K562 (cell line): ENCODE measurements around the gene GAPVD1. TPM values are rescaled to one million over a fixed set of nuclear protein-coding genes. Genes with fewer than 3 reads are reported as not detected.

Experiments
- CBX1 ChIP-seq: sonication (generic); IDR thresholded peaks from 2 replicates; pipeline ENCODE4 v1.6.1; 2016; ENCODE audit warnings: antibody characterized with exemption, low read depth, mild to moderate bottlenecking
- EGR1 ChIP-seq: fragments of 450-650 bp; conservative IDR thresholded peaks from 2 replicates; pipeline ENCODE4 v1.6.1; 2017; ENCODE audit warnings: mild to moderate bottlenecking
- HCFC1 ChIP-seq: IDR thresholded peaks from 2 replicates; pipeline ENCODE4 v1.6.1; 2012; ENCODE audit warnings: low read depth, low read length, improper control_type of control experiment
- HMGN3 ChIP-seq: IDR thresholded peaks from 2 replicates; pipeline ENCODE4 v1.6.1; 2011; ENCODE audit warnings: borderline replicate concordance, low read depth, mild to moderate bottlenecking, mixed read lengths, low read length; ENCODE audit not compliant: insufficient read length; ENCODE audit errors: extremely low read depth
- HNRNPL ChIP-seq: fragments of 200-400 bp; formaldehyde crosslinking; IDR thresholded peaks from 2 replicates; pipeline ENCODE4 v1.6.1; 2017; ENCODE audit warnings: low read depth, mild to moderate bottlenecking, low read length
- JUND ChIP-seq, 2 experiments: IDR thresholded peaks; 2 replicates in 1 of 2; 3 replicates in 1 of 2; pipeline ENCODE4 v1.6.1; 2011; ENCODE audit warnings: borderline replicate concordance in 2 of 2, low read depth in 2 of 2, low read length in 2 of 2, improper control_type of control experiment in 1 of 2, missing biosample characterization in 1 of 2, missing genetic modification characterization in 1 of 2, missing genetic modification reagents in 1 of 2
- KLF16 ChIP-seq: IDR thresholded peaks from 2 replicates; pipeline ENCODE4 v1.6.1; 2016; ENCODE audit warnings: antibody characterized with exemption
- L3MBTL2 ChIP-seq: fragments of 450-650 bp; IDR thresholded peaks from 2 replicates; pipeline ENCODE4 v1.6.1; 2016; ENCODE audit warnings: mild to moderate bottlenecking, moderate library complexity
- LCOR ChIP-seq: sonication (generic); formaldehyde crosslinking; IDR thresholded peaks from 2 replicates; pipeline ENCODE4 v1.8.0; 2022; ENCODE audit warnings: mild to moderate bottlenecking, missing genetic modification reagents
- MAZ ChIP-seq, 2 experiments: fragments of 450-650 bp in 1 of 2; sonication (generic) in 1 of 2; formaldehyde crosslinking; IDR thresholded peaks in 1 of 2; conservative IDR thresholded peaks in 1 of 2; 2 replicates each; pipeline versions ENCODE4 v1.4.0 to v1.5.0; 2020; ENCODE audit warnings: mild to moderate bottlenecking in 1 of 2, missing genetic modification reagents in 1 of 2
- MXI1 ChIP-seq: IDR thresholded peaks from 2 replicates; pipeline ENCODE4 v1.6.1; 2011; ENCODE audit warnings: low read depth, mild to moderate bottlenecking, improper control_type of control experiment, low read length
- NCOA6 ChIP-seq: fragments of 450-650 bp; IDR thresholded peaks from 2 replicates; pipeline ENCODE4 v1.6.1; 2017; ENCODE audit warnings: mild to moderate bottlenecking
- NONO ChIP-seq, 2 experiments: fragments of 200-400 bp in 1 of 2; fragments of 450-650 bp in 1 of 2; formaldehyde crosslinking in 1 of 2; IDR thresholded peaks; 2 replicates each; pipeline ENCODE4 v1.6.1; 2017; ENCODE audit warnings: low read depth in 2 of 2, mild to moderate bottlenecking in 2 of 2, moderate library complexity in 2 of 2, low read length in 1 of 2
- NR4A1 ChIP-seq, 2 experiments: fragments of 250-450 bp in 1 of 2; fragments of 450-650 bp in 1 of 2; sonication (Bioruptor Pico) in 1 of 2; IDR thresholded peaks; 2 replicates each; pipeline versions ENCODE4 v1.4.0 to v1.6.1; 2016 to 2020; ENCODE audit warnings: mild to moderate bottlenecking in 2 of 2, missing compliant biosample characterization in 1 of 2, missing genetic modification characterization in 1 of 2, moderate library complexity in 1 of 2
- PCBP1 ChIP-seq: fragments of 200-400 bp; formaldehyde crosslinking; IDR thresholded peaks from 2 replicates; pipeline ENCODE4 v1.6.1; 2018; ENCODE audit warnings: mild to moderate bottlenecking, low read depth, low read length; ENCODE audit not compliant: poor library complexity, severe bottlenecking
- RAD21 ChIP-seq, 2 experiments: fragments of 250-450 bp in 1 of 2; fragments of 450-650 bp in 1 of 2; sonication (Bioruptor Pico) in 1 of 2; formaldehyde crosslinking in 1 of 2; IDR thresholded peaks in 1 of 2; conservative IDR thresholded peaks in 1 of 2; 2 replicates each; pipeline versions ENCODE4 v1.4.0 to v1.8.0; 2020 to 2022; ENCODE audit warnings: mild to moderate bottlenecking in 2 of 2, moderate library complexity in 1 of 2
- RBFOX2 ChIP-seq: fragments of 200-400 bp; formaldehyde crosslinking; IDR thresholded peaks from 2 replicates; pipeline ENCODE4 v1.6.1; 2017; ENCODE audit warnings: low read depth, mild to moderate bottlenecking, low read length, moderate library complexity
- RBM14 ChIP-seq: fragments of 200-400 bp; formaldehyde crosslinking; IDR thresholded peaks from 2 replicates; pipeline ENCODE4 v1.6.1; 2018; ENCODE audit warnings: low read depth, mild to moderate bottlenecking, low read length, moderate library complexity, borderline replicate concordance; ENCODE audit not compliant: insufficient read depth
- SMAD4 ChIP-seq: fragments of 250-450 bp; sonication (Bioruptor Pico); conservative IDR thresholded peaks from 2 replicates; pipeline ENCODE4 v1.8.0; 2021; ENCODE audit warnings: inconsistent platforms, mild to moderate bottlenecking, moderate library complexity
- SPI1 ChIP-seq: IDR thresholded peaks from 2 replicates; pipeline ENCODE4 v1.6.1; 2011; ENCODE audit warnings: low read depth, low read length, control low read depth, borderline replicate concordance
- ZBTB33 ChIP-seq: sonication (generic); formaldehyde crosslinking; IDR thresholded peaks from 2 replicates; pipeline ENCODE4 v1.8.1; 2023; ENCODE audit warnings: mild to moderate bottlenecking, missing genetic modification reagents
- ZFX ChIP-seq: sonication (generic); formaldehyde crosslinking; IDR thresholded peaks from 2 replicates; pipeline ENCODE4 v1.8.0; 2022; ENCODE audit warnings: mild to moderate bottlenecking, missing genetic modification reagents, moderate library complexity
- ZNF140 ChIP-seq: fragments of 250-450 bp; sonication (Bioruptor Pico); IDR thresholded peaks from 2 replicates; pipeline ENCODE4 v1.8.0; 2021; ENCODE audit warnings: moderate library complexity, mild to moderate bottlenecking, inconsistent platforms
- ZNF766 ChIP-seq: fragments of 200-800 bp; sonication (Bioruptor generic); conservative IDR thresholded peaks from 2 replicates; pipeline ENCODE4 v1.6.1; 2016; ENCODE audit warnings: missing genetic modification characterization, missing compliant biosample characterization
- polyA plus RNA-seq, 8 experiments: library from polyadenylated mRNA; depleted of rRNA in 4 of 8; stranded (reverse) in 5 of 8; unstranded in 3 of 8; fragments of >200 nt; fragmentation: Nextera tagmentation in 2 of 8; fragmentation: Illumina TruSeq in 1 of 8; extraction: Ambion mirVana in 2 of 8; extraction: Trizol in 1 of 8; gene quantifications; 2 replicates each; pipeline versions ENCODE4 v1.2.1 to v1.2.3, GENCODE V29; 2011 to 2014; ENCODE audit warnings: inconsistent platforms in 1 of 8, missing spikeins in 1 of 8
- total RNA-seq, 7 experiments: library from RNA; depleted of rRNA in 6 of 7; stranded (reverse); fragments of >200 nt in 6 of 7; fragmentation: Illumina TruSeq in 2 of 7; extraction: Trizol in 2 of 7; gene quantifications; 2 replicates each; pipeline versions ENCODE4 v1.2.1 to v1.2.3, GENCODE V29; 2011 to 2021; ENCODE audit warnings: low replicate concordance in 1 of 7

GAPVD1 gene
- total and polyA plus RNA-seq, 9 of the 15 experiments (the other 6 are each of a cell fraction or from before 2014, with no cell fraction given) = 9.5 to 66.1 (median 45.5) TPM

- no peak for TF ChIP-seq MXI1
- peak; percentile 36; the same call in 1 of the 2 replicates for TF ChIP-seq SPI1
- peak; percentile 36 for TF ChIP-seq PCBP1
- peak; percentile 66; the same call in 1 of the 2 replicates for TF ChIP-seq LCOR
- peak; percentile 49; the same call in 1 of the 2 replicates for TF ChIP-seq RBFOX2
- TF ChIP-seq ZNF766 = no peak
- TF ChIP-seq RAD21 (CRISPR knock-in tag; conservative IDR thresholded peaks at IDR 0.05 in 1 of 2, IDR thresholded peaks at IDR 0.05 in 1 of 2) = peak; percentile 84 to 91
- no peak for TF ChIP-seq EGR1
- TF ChIP-seq HMGN3 = peak; percentile 11
- peak in 1 of 2 experiments; percentile 52; a peak in 1 of 4 replicates for TF ChIP-seq NONO (IDR thresholded peaks at IDR 0.05; ENCODE audit: low read depth in 2 of 2, low read length in 1 of 2)
- TF ChIP-seq KLF16 = 0 out of 2 replicates have a peak, but pooled peaks have one; percentile 20
- TF ChIP-seq MAZ (CRISPR knock-in tag; conservative IDR thresholded peaks at IDR 0.05 in 1 of 2, IDR thresholded peaks at IDR 0.05 in 1 of 2) = peak in 1 of 2 experiments; percentile 76; a peak in 3 of 4 replicates
- peak; percentile 6; the same call in 1 of the 2 replicates for TF ChIP-seq HCFC1
- 0 out of 2 replicates have a peak, but pooled peaks have one; percentile 29 for TF ChIP-seq HNRNPL
- no peak for TF ChIP-seq NR4A1 (CRISPR knock-in tag; IDR thresholded peaks at IDR 0.05)
- TF ChIP-seq NR4A1 (tag; IDR thresholded peaks at IDR 0.05) = no peak
- peak; percentile 22; the same call in 1 of the 2 replicates for TF ChIP-seq JUND (IDR thresholded peaks at IDR 0.05; ENCODE audit: borderline replicate concordance, low read depth, low read length)
- TF ChIP-seq JUND (tag; IDR thresholded peaks at IDR 0.05; ENCODE audit: borderline replicate concordance, low read depth, low read length) = no peak
- TF ChIP-seq ZFX (CRISPR knock-in tag) = peak; percentile 81
- TF ChIP-seq SMAD4 = 0 out of 2 replicates have a peak, but pooled peaks have one; percentile 19
- peak; percentile 70 for TF ChIP-seq L3MBTL2
- peak; percentile 76 for TF ChIP-seq NCOA6
- peak; percentile 55; the same call in 1 of the 2 replicates for TF ChIP-seq CBX1
- TF ChIP-seq ZBTB33 (CRISPR knock-in tag) = peak; percentile 61
- TF ChIP-seq ZNF140 = no peak
- TF ChIP-seq RBM14 = 0 out of 2 replicates have a peak, but pooled peaks have one; percentile 9
Observed at GRCh38 chr9:125407974-125408900, 146.6 kb downstream of the GAPVD1 start (continued).
